GM13977 (cell line): Measurements from ENCODE around the gene AHDC1.

Source experiments
- DNase-seq: peaks from one replicate; pipeline ENCODE4 v3.0.0; 2012; ENCODE audit warnings: low spot score
- CTCF ChIP-seq: IDR thresholded peaks from 2 replicates; pipeline ENCODE4 v1.5.1; 2012; ENCODE audit warnings: mild to moderate bottlenecking, control low read depth; ENCODE audit not compliant: insufficient read depth; ENCODE audit errors: extremely low read depth, missing control alignments
- in situ Hi-C: fragments of 300-500 bp; cut with MboI; formaldehyde crosslinking; loops from one replicate; pipeline ENCODE4 v1.12.0; 2022; ENCODE audit warnings: low sequenced_read_pairs, low pct_unique_long_range_greater_than_20kb, mixed read lengths, inconsistent platforms; ENCODE audit not compliant: unreplicated experiment

The AHDC1 gene

GRCh38 chr1:27585684-27586083 lies 18.3 kb downstream of the AHDC1 start:
- no peak for DNase-seq
- TF ChIP-seq CTCF: no peak
- in situ Hi-C loops: no loop called here

GRCh38 chr1:27584453-27584852 lies 19.5 kb downstream of the AHDC1 start:
- in situ Hi-C loops: no loop called here
- no peak for DNase-seq
- no peak for TF ChIP-seq CTCF

GRCh38 chr1:27583479-27583878 lies 20.5 kb downstream of the AHDC1 start:
- DNase-seq: no peak
- TF ChIP-seq CTCF: no peak
- in situ Hi-C loops: no loop called here

GRCh38 chr1:27581823-27582243 lies 22.1 kb downstream of the AHDC1 start:
- no peak for DNase-seq
- in situ Hi-C loops: no loop called here
- TF ChIP-seq CTCF: no peak

GRCh38 chr1:27577504-27578188 lies 26.3 kb downstream of the AHDC1 start:
- no peak for DNase-seq
- no peak for TF ChIP-seq CTCF
- in situ Hi-C loops: no loop called here

GRCh38 chr1:27576806-27577227 lies 27.1 kb downstream of the AHDC1 start:
- no peak for TF ChIP-seq CTCF
- DNase-seq: no peak
- in situ Hi-C loops: no loop called here
